Measurements from ENCODE around the gene TUT7. TPM values are rescaled to one million over a fixed set of nuclear protein-coding genes. Genes with fewer than 3 reads are reported as not detected.

The TUT7 gene
- total and polyA plus RNA-seq, 8 donors, result 25.0 to 37.2 (median 29.7) TPM

GRCh38 chr9:86359151-86359879 lies 5.1 kb upstream of the TUT7 start:
- Histone ChIP-seq H3K27ac (peak overlapping the region in 1 of 2 donors; percentile 61), H3K36me3 (no peaks in the 10 kb centered on the region), H3K27me3 (no peaks in the 10 kb centered on the region), H3K4me3 (no peak overlapping the region), H3K9me3 (no peaks in the 10 kb centered on the region), H3K4me1 (peaks cover 0 to 18% of the 10 kb centered on the region in 2 donors)
- TF ChIP-seq, protein P1, sequence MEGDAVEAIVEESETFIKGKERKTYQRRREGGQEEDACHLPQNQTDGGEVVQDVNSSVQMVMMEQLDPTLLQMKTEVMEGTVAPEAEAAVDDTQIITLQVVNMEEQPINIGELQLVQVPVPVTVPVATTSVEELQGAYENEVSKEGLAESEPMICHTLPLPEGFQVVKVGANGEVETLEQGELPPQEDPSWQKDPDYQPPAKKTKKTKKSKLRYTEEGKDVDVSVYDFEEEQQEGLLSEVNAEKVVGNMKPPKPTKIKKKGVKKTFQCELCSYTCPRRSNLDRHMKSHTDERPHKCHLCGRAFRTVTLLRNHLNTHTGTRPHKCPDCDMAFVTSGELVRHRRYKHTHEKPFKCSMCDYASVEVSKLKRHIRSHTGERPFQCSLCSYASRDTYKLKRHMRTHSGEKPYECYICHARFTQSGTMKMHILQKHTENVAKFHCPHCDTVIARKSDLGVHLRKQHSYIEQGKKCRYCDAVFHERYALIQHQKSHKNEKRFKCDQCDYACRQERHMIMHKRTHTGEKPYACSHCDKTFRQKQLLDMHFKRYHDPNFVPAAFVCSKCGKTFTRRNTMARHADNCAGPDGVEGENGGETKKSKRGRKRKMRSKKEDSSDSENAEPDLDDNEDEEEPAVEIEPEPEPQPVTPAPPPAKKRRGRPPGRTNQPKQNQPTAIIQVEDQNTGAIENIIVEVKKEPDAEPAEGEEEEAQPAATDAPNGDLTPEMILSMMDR (IDR thresholded peaks at IDR 0.05), result no peak
- peak; percentile 36 for ATAC-seq
- intact Hi-C loops (cut with DNase I), result no loop called here
- no peak for DNase-seq

DNA sequence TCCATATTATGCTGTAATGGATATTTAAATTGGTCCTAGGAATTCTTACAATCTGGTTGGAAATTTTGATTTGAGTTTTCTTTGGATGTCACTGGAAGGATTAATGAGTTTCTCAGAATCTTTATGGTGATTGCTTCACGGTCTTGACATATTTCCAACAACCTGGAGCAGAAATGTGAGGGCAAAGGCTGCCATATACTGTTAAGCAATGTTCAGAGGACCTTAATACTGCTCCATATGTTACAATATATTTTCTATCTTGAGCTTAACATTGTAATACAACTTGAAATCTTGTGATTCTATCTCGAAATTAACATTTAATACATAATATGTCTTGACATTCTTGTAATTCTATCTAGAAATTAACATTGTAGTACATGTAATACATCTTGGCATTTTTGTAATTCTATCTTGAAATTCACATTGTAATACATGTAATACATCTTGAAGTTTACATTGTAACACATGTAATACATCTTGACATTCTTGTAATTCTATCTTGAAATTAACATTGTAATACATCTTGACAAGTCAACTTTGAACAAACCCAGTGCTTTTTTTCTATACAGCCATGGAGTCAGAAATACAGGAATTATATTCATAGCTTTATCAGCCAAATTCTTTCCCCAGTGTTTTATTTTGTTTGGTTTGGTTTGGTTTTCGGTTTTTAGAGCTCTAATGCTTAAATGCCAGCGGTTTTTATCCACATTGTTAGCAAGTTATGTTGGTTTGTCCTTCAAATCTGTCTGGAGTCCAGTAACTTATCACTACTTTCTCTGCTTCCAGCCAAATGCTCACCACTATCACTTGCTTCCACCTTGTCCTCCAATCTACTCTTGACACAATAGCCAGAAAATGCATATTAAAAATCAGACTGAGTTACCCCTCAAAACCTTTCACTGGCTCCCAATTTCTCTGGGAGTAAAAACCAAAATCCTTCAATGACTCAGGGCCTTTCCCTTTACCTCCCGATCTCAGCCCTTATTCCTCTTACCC lies 3.0 kb upstream of the TUT7 start:
- Histone ChIP-seq H3K27ac (no peak overlapping the region), H3K9me3 (no peaks in the 10 kb centered on the region), H3K36me3 (peaks cover 0 to 5% of the 10 kb centered on the region in 2 donors), H3K27me3 (no peaks in the 10 kb centered on the region), H3K4me3 (no peak overlapping the region), H3K4me1 (peaks cover 9 to 31% of the 10 kb centered on the region in 2 donors)
- TF ChIP-seq, protein P1 (IDR thresholded peaks at IDR 0.05), result no peak
- intact Hi-C loops (cut with DNase I), result no loop called here
- no peak for DNase-seq
- no peak for ATAC-seq

GRCh38 chr9:86355814-86356213 lies 1.6 kb upstream of the TUT7 start:
- intact Hi-C loops (cut with DNase I), result no loop called here
- ATAC-seq (no peak), DNase-seq (no peak)
- Histone ChIP-seq H3K27me3 (no peaks in the 10 kb centered on the region), H3K27ac (no peak overlapping the region), H3K36me3 (peaks cover 0 to 15% of the 10 kb centered on the region in 2 donors), H3K4me1 (peaks cover 10 to 45% of the 10 kb centered on the region in 2 donors), H3K4me3 (no peak overlapping the region), H3K9me3 (no peaks in the 10 kb centered on the region)
- TF ChIP-seq, protein P1 (IDR thresholded peaks at IDR 0.05), result no peak

DNA sequence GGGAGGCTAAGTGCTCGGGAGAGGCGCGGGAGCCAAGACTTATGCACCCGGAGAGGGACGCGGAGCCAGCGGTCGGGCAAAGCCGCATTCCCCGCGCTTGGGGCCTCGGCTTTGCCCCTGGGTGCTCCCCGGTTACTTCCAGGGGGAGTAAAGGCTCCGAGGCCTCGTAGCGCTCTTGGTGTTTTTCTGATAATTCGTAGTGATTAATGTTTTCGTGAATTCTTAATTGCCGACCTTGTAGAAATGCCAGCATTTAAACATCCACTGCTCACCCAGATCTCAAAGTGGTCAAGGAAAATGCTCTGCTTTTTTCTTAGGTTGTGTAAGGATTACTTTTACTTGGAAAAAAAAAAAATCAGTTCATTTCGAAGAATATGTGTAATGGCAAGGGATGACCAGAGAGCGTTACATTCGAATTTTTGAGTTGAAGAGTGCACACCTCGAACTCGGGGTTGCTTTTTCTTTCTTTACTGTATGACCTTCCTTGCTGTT lies 654 bp upstream of the TUT7 start:
- TF ChIP-seq, protein P1 (IDR thresholded peaks at IDR 0.05), result no peak
- intact Hi-C loops (cut with DNase I), result no loop called here
- DNase-seq, result no peak

More for the DNA sequence above, 654 bp upstream of the TUT7 start:
- peak; percentile 58 for ATAC-seq
- peaks cover 0 to 22% of the 10 kb centered on the region in 2 donors for H3K36me3 ChIP-seq
- no peaks in the 10 kb centered on the region for H3K27me3 ChIP-seq
- H3K4me1 ChIP-seq, result peaks cover 15 to 54% of the 10 kb centered on the region in 2 donors
- H3K4me3 ChIP-seq, result peak overlapping the region; percentile 68 to 69
- H3K27ac ChIP-seq, result peak overlapping the region; percentile 94
- H3K9me3 ChIP-seq, result no peaks in the 10 kb centered on the region

Data from left lung (tissue), 10 donors.